HT-29 (cell line): Measurements from ENCODE around the gene KLHL41. TPM values are rescaled to one million over a fixed set of nuclear protein-coding genes. Genes with fewer than 3 reads are reported as not detected.
"Not testable (repeated sequence)": the region's sequence is repeated elsewhere in the genome, so short reads cannot be mapped to it uniquely, and the experiment has no call there.

Source experiments
- DNase-seq: peaks from one replicate; pipeline ENCODE4 v3.0.0-alpha.2; 2015; ENCODE audit warnings: low spot score
- total RNA-seq: library from RNA; depleted of rRNA; stranded (reverse); fragments of >200 nt; shearing (Covaris generic); gene quantifications from 2 replicates; pipeline ENCODE4 v1.2.3, GENCODE V29; 2014

Gene KLHL41
- total RNA-seq, 1 experiment from 2014 or later = not detected

- no peak for DNase-seq
These were observed 453 bp downstream of the KLHL41 start for GRCh38 chr2:169509955-169510354.

- peak; percentile 2 for DNase-seq
These were observed 994 bp downstream of the KLHL41 start for GRCh38 chr2:169510496-169510895.

- no peak for DNase-seq
These were observed 2.3 kb downstream of the KLHL41 start for GRCh38 chr2:169511818-169512217.

- DNase-seq = no peak
These were observed 3.0 kb downstream of the KLHL41 start for GRCh38 chr2:169512525-169512924.

GRCh38 chr2:169513094-169513493 lies 3.6 kb downstream of the KLHL41 start:
- DNase-seq = no peak

- DNase-seq = no peak
These were observed 4.4 kb downstream of the KLHL41 start for GRCh38 chr2:169513926-169514325.

GRCh38 chr2:169514758-169515157 lies 5.3 kb downstream of the KLHL41 start:
- not testable (repeated sequence) for DNase-seq

- DNase-seq = not testable (repeated sequence)
These were observed 7.0 kb downstream of the KLHL41 start for GRCh38 chr2:169516488-169516995.

- no peak for DNase-seq
These were observed 11.4 kb downstream of the KLHL41 start for GRCh38 chr2:169520896-169521295.

GRCh38 chr2:169523681-169524080 lies 14.2 kb downstream of the KLHL41 start:
- no peak for DNase-seq

- DNase-seq = no peak
These were observed 15.9 kb downstream of the KLHL41 start for GRCh38 chr2:169525434-169525833.

- no peak for DNase-seq
These were observed 16.9 kb downstream of the KLHL41 start for GRCh38 chr2:169526451-169526850.

GRCh38 chr2:169528271-169528701 lies 18.8 kb downstream of the KLHL41 start:
- DNase-seq = peak; percentile 85

- not testable (repeated sequence) for DNase-seq
These were observed 30.0 kb downstream of the KLHL41 start for GRCh38 chr2:169539460-169539859.

GRCh38 chr2:169540146-169540545 lies 30.6 kb downstream of the KLHL41 start:
- no peak for DNase-seq

GRCh38 chr2:169542433-169542832 lies 32.9 kb downstream of the KLHL41 start:
- no peak for DNase-seq

GRCh38 chr2:169546756-169547155 lies 37.3 kb downstream of the KLHL41 start:
- DNase-seq = no peak

- no peak for DNase-seq
These were observed 51.9 kb downstream of the KLHL41 start for GRCh38 chr2:169561364-169561763.

- not testable (repeated sequence) for DNase-seq
These were observed 52.6 kb downstream of the KLHL41 start for GRCh38 chr2:169562084-169562483.

- DNase-seq = no peak
These were observed 53.0 kb downstream of the KLHL41 start for GRCh38 chr2:169562519-169562918.

- DNase-seq = no peak
These were observed 56.2 kb downstream of the KLHL41 start for GRCh38 chr2:169565686-169566085.

GRCh38 chr2:169569948-169570347 lies 60.4 kb downstream of the KLHL41 start:
- no peak for DNase-seq

GRCh38 chr2:169570752-169571151 lies 61.2 kb downstream of the KLHL41 start:
- DNase-seq = not testable (repeated sequence)

- DNase-seq = no peak
These were observed 62.1 kb downstream of the KLHL41 start for GRCh38 chr2:169571571-169571970.
